HG03025 (cell line): Measurements from ENCODE around the gene PCP4L1.
"Not testable (repeated sequence)": the region's sequence is repeated elsewhere in the genome, so short reads cannot be mapped to it uniquely, and the experiment has no call there.

ENCODE experiments used
- ATAC-seq: cut with Tn5 transposase; IDR thresholded peaks from one replicate; pipeline ENCODE4 v1.9.1; 2021; ENCODE audit warnings: mild to moderate bottlenecking, moderate library complexity; ENCODE audit not compliant: unreplicated experiment, low FRiP score

Gene PCP4L1

GRCh38 chr1:161307892-161308638, 49.5 kb downstream of the PCP4L1 start:
- no peak for ATAC-seq

- ATAC-seq = no peak
Measured at GRCh38 chr1:161309868-161310267, 51.3 kb downstream of the PCP4L1 start, which contains the start of gene MPZ. Gene MPZ (minus strand): TSS chr1:161309968. CDS start chr1:161309905, 63 bp downstream.

GRCh38 chr1:161311595-161312181, 53.1 kb downstream of the PCP4L1 start:
- ATAC-seq = no peak

- no peak for ATAC-seq
Measured at GRCh38 chr1:161313554-161314200, 55.1 kb downstream of the PCP4L1 start.

- ATAC-seq = peak; percentile 85
Measured at GRCh38 chr1:161314201-161314981, 55.8 kb downstream of the PCP4L1 start, which contains the start of gene SDHC. Gene SDHC (plus strand): TSS chr1:161314381. CDS start chr1:161314406, 25 bp downstream.

GRCh38 chr1:161315841-161316674, 57.5 kb downstream of the PCP4L1 start:
- not testable (repeated sequence) for ATAC-seq

- ATAC-seq = no peak
Measured at GRCh38 chr1:161324020-161324419, 65.5 kb downstream of the PCP4L1 start.

- ATAC-seq = no peak
Measured at GRCh38 chr1:161330346-161330745, 71.8 kb downstream of the PCP4L1 start.

- ATAC-seq = no peak
Measured at GRCh38 chr1:161333166-161333565, 74.6 kb downstream of the PCP4L1 start.
